HUES48 (cell line): ENCODE data around the gene CD300H.
"Not testable (repeated sequence)": the region's sequence is repeated elsewhere in the genome, so short reads cannot be mapped to it uniquely, and the experiment has no call there.

Experiments
- H3K27ac ChIP-seq: one replicate; pipeline ENCODE4 v1.7.0; 2013; ENCODE audit warnings: low read depth, low read length, inconsistent platforms
- H3K27me3 ChIP-seq: 2 replicates; pipeline ENCODE4 v1.6.1; 2013; ENCODE audit warnings: mild to moderate bottlenecking, low read length; ENCODE audit not compliant: control insufficient read depth, insufficient read depth
- H3K36me3 ChIP-seq: 2 replicates; pipeline ENCODE4 v1.6.1; 2013; ENCODE audit warnings: low read length; ENCODE audit not compliant: control insufficient read depth, insufficient read depth
- H3K4me1 ChIP-seq: 2 replicates; pipeline ENCODE4 v1.6.1; 2013; ENCODE audit warnings: mild to moderate bottlenecking, low read length; ENCODE audit not compliant: control insufficient read depth, insufficient read depth
- H3K4me3 ChIP-seq: 2 replicates; pipeline ENCODE4 v1.5.1; 2013; ENCODE audit warnings: mild to moderate bottlenecking, low read depth, low read length
- H3K9ac ChIP-seq: 2 replicates; pipeline ENCODE4 v1.6.1; 2013; ENCODE audit warnings: mild to moderate bottlenecking, low read depth, low read length, moderate library complexity
- H3K9me3 ChIP-seq: 2 replicates; pipeline ENCODE4 v1.6.1; 2013; ENCODE audit warnings: low read length; ENCODE audit not compliant: control insufficient read depth, insufficient read depth

The CD300H gene

GRCh38 chr17:74526681-74527080 lies 40.6 kb downstream of the CD300H start:
- Histone ChIP-seq H3K27me3 (no peaks in the 10 kb centered on the region; the same call in 1 of the 2 replicates), H3K9me3 (peaks cover 2% of the 10 kb centered on the region; the same call in 1 of the 2 replicates), H3K9ac (no peak overlapping the region), H3K4me1 (no peaks in the 10 kb centered on the region), H3K27ac (no peak overlapping the region), H3K36me3 (no peaks in the 10 kb centered on the region), H3K4me3 (no peak overlapping the region)

DNA sequence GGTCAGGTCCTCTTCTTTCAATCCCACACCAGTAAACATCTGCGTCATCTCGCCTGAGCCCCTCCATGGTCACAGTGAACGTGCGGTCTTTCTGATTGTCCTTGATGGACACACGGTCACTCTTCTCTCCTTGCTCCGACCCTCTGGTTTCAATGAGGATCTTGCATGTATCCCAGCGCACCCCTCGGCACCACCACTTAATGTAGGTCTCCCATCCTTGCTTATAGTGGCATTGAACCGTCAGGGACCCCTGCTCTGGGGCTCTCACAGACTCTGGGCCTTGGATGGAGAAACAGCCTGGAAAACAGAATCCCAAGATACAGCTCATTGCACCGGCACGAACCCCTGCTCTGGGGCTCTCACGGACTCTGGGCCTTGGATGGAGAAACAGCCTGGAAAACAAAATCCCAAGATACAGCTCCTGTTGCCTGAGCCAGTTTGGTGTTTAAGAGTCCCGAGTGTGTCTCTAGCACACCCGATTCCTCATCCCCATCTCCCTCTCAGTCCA lies 41.5 kb downstream of the CD300H start:
- H3K9ac ChIP-seq: no peak overlapping the region
- H3K9me3 ChIP-seq: peaks cover 2% of the 10 kb centered on the region; the same call in 1 of the 2 replicates
- no peak overlapping the region for H3K4me3 ChIP-seq

DNA sequence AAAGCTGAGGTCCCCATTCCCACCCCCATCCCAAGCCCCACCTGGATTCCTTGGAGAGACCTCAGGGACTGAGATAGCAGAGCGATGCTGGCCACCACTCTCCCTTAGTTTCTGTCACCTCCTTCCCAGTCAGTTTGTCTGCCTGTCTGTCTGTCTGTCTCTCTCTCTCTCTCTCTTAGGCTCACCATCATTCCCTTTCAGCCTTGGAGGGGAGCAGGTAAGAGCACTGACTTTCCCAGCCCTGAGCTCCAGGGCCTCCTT lies 41.9 kb downstream of the CD300H start:
- no peaks in the 10 kb centered on the region; the same call in 1 of the 2 replicates for H3K27me3 ChIP-seq

More for the DNA sequence above, 41.5 kb downstream of the CD300H start:
- no peaks in the 10 kb centered on the region; the same call in 1 of the 2 replicates for H3K27me3 ChIP-seq
- H3K36me3 ChIP-seq: no peaks in the 10 kb centered on the region
- no peaks in the 10 kb centered on the region for H3K4me1 ChIP-seq
- H3K27ac ChIP-seq: no peak overlapping the region

GRCh38 chr17:74524653-74525464 lies 42.5 kb downstream of the CD300H start:
- Histone ChIP-seq H3K27me3 (no peaks in the 10 kb centered on the region; the same call in 1 of the 2 replicates), H3K4me3 (no peak overlapping the region), H3K9me3 (peaks cover 2% of the 10 kb centered on the region; the same call in 1 of the 2 replicates), H3K4me1 (no peaks in the 10 kb centered on the region), H3K9ac (no peak overlapping the region), H3K27ac (no peak overlapping the region), H3K36me3 (no peaks in the 10 kb centered on the region)

More for the DNA sequence above, 41.9 kb downstream of the CD300H start:
- Histone ChIP-seq H3K4me1 (no peaks in the 10 kb centered on the region), H3K9me3 (peaks cover 2% of the 10 kb centered on the region; the same call in 1 of the 2 replicates), H3K36me3 (no peaks in the 10 kb centered on the region), H3K9ac (no peak overlapping the region), H3K27ac (no peak overlapping the region), H3K4me3 (no peak overlapping the region)

- H3K27me3 ChIP-seq: no peaks in the 10 kb centered on the region
- H3K4me3 ChIP-seq: no peak overlapping the region
- H3K36me3 ChIP-seq: no peaks in the 10 kb centered on the region
- no peak overlapping the region for H3K9ac ChIP-seq
- H3K4me1 ChIP-seq: no peaks in the 10 kb centered on the region
- no peak overlapping the region for H3K27ac ChIP-seq
- peaks cover 4% of the 10 kb centered on the region; the same call in 1 of the 2 replicates for H3K9me3 ChIP-seq
Measured at GRCh38 chr17:74523308-74523707, 44.0 kb downstream of the CD300H start.

- H3K9ac ChIP-seq: no peak overlapping the region
- H3K4me3 ChIP-seq: no peak overlapping the region
- H3K4me1 ChIP-seq: no peaks in the 10 kb centered on the region
- H3K27me3 ChIP-seq: no peaks in the 10 kb centered on the region
- no peak overlapping the region for H3K27ac ChIP-seq
- peaks cover 8% of the 10 kb centered on the region for H3K9me3 ChIP-seq
- H3K36me3 ChIP-seq: no peaks in the 10 kb centered on the region
Measured at GRCh38 chr17:74522381-74523105, 44.8 kb downstream of the CD300H start.

DNA sequence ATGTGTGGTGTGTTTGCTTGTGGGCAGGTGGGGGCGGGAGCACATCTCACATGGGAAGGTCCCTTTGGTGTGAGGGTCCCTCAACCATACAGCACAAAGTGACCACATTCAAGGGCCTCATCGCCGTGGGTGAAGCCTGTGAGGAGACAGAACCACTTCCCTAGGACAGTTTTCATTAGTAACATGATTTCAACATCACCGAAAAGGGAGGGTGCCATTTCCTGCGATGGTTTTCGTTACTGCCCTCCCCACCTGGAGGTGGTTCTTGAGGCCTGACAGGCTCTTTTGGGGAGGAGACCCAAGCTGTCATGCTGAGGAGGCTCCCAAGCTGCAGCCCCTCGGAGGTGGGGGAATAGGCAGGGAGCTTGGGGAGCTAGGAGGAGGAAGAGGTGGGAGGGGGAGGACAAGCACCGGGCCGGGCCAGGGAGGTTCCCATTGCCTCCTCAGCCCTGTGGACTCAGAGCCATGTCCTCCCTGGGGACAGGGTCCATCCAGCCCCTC lies 45.6 kb downstream of the CD300H start:
- Histone ChIP-seq H3K27me3 (no peaks in the 10 kb centered on the region), H3K36me3 (no peaks in the 10 kb centered on the region), H3K9ac (no peak overlapping the region), H3K4me3 (no peak overlapping the region), H3K27ac (no peak overlapping the region), H3K4me1 (no peaks in the 10 kb centered on the region), H3K9me3 (peaks cover 8% of the 10 kb centered on the region)

DNA sequence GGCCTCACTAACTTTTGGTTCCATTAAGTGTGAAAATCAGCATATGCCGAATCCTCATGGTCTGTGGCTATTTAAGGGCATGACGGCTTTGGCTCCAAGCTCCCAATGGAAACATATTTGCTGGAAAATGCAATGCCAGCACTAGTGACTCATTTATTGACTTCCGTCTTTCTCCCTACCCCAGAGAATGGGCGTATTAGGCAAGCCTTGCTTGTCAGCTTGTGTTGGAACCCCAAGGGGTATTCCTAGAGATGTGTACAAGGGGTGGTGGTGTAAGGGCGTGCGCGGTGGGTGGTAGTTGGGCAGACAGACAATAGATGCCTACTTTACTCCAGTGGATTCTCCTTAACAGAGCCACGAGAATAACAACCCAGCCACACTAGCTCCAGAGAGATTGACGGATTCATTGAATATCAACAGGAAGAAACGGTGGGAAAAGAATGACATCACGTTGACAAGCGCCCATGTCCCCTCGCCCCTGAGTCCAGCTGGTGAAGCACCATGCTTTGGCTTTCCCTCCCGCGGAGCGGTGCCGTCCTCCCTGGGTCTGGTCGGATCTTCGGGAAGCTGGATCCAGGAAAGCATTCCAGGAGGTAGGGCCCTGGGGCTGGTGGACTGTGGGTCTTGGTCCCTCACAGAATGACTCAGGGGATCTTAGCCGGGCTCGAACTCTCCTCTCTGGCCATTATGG lies 46.4 kb downstream of the CD300H start:
- H3K9me3 ChIP-seq: peaks cover 8% of the 10 kb centered on the region
- no peaks in the 10 kb centered on the region for H3K4me1 ChIP-seq
- H3K9ac ChIP-seq: no peak overlapping the region
- no peaks in the 10 kb centered on the region for H3K36me3 ChIP-seq
- H3K4me3 ChIP-seq: no peak overlapping the region
- no peaks in the 10 kb centered on the region for H3K27me3 ChIP-seq
- H3K27ac ChIP-seq: no peak overlapping the region

DNA sequence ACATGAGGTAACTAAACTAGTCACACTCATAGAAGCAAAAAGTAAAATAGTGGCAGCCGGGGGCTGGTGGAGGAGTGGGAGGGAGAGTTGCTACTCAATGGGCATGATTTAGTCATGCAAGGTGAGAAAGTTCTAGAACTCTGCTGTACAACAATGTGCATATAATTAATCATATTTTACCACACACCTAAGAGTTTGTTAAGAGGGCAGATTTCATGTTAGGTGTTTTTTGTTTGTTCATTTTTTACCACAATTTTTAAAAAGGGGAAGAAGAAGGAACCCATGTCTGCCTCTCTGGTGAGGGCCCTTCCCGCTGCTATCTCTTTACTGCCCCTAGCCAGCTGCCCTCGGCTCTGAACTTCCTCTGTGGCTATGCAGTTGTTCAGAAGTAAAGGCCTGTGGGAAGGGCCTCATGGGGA lies 47.3 kb downstream of the CD300H start:
- Histone ChIP-seq H3K9ac (no peak overlapping the region), H3K4me3 (no peak overlapping the region), H3K27me3 (no peaks in the 10 kb centered on the region)

GRCh38 chr17:74518413-74518981 lies 48.8 kb downstream of the CD300H start:
- H3K4me3 ChIP-seq, H3K36me3 ChIP-seq, H3K27me3 ChIP-seq, H3K4me1 ChIP-seq, H3K9ac ChIP-seq, H3K27ac ChIP-seq: not testable (repeated sequence)
- peaks cover 24% of the 10 kb centered on the region for H3K9me3 ChIP-seq

More for the DNA sequence above, 47.3 kb downstream of the CD300H start:
- no peak overlapping the region for H3K27ac ChIP-seq
- H3K36me3 ChIP-seq: no peaks in the 10 kb centered on the region
- no peaks in the 10 kb centered on the region for H3K4me1 ChIP-seq
- H3K9me3 ChIP-seq: peaks cover 11% of the 10 kb centered on the region
